ENCODE results near the gene NELFB.
A peak's percentile ranks its signal among the peaks of the same experiment; 100 is the strongest.

NELFB gene

DNA sequence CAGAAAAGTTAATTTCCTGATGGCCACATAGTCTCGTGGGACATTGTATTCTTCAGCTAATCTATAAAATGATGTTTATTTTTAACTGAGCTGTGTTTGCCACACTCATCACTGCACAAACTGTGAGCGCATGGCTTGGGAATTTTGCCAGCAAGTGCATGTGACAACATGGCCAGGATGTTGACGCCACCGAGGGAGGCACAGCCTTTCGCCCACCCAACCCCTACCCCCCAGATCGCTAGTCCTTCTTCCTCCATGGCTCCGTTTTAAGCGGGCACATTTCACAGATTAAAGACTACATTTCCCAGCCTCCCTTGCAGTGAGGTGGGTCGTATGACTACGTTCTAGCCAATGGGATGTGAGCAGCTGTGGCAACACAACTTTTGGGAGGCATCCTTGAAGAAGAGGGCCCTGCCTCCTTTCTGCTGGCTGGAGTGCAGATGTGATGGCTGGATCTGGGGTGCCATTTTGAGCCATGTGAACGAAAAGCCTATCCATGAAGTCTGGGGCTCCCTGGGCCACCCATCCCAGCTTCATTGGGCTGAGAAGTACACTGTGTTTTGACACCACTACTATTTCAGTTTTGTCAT lies 39.1 kb downstream of the NELFB start:
- H3K9me3 ChIP-seq (ENCODE audit: insufficient read depth, low read length), result no peaks in the 10 kb centered on the region
- TF ChIP-seq, protein P1, sequence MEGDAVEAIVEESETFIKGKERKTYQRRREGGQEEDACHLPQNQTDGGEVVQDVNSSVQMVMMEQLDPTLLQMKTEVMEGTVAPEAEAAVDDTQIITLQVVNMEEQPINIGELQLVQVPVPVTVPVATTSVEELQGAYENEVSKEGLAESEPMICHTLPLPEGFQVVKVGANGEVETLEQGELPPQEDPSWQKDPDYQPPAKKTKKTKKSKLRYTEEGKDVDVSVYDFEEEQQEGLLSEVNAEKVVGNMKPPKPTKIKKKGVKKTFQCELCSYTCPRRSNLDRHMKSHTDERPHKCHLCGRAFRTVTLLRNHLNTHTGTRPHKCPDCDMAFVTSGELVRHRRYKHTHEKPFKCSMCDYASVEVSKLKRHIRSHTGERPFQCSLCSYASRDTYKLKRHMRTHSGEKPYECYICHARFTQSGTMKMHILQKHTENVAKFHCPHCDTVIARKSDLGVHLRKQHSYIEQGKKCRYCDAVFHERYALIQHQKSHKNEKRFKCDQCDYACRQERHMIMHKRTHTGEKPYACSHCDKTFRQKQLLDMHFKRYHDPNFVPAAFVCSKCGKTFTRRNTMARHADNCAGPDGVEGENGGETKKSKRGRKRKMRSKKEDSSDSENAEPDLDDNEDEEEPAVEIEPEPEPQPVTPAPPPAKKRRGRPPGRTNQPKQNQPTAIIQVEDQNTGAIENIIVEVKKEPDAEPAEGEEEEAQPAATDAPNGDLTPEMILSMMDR (IDR thresholded peaks at IDR 0.05; ENCODE audit: low read depth, low read length), result no peak
- no peak for TF ChIP-seq EZH2phosphoT487 (IDR thresholded peaks at IDR 0.05; ENCODE audit: low read depth)
- H4K20me1 ChIP-seq (ENCODE audit: insufficient read depth, low read length), result no peaks in the 10 kb centered on the region
- H3K4me2 ChIP-seq (ENCODE audit: low read length), result no peak overlapping the region
- peaks cover 23% of the 10 kb centered on the region for H3K4me1 ChIP-seq (ENCODE audit: low read length)
- no peak overlapping the region for H3K9ac ChIP-seq (ENCODE audit: low read length)
- no peak overlapping the region for H3K4me3 ChIP-seq (ENCODE audit: low read length)
- H3K27me3 ChIP-seq (ENCODE audit: low read depth, low read length), result no peaks in the 10 kb centered on the region
- no peaks in the 10 kb centered on the region for H3K36me3 ChIP-seq (replicated peaks; ENCODE audit: low read depth, low read length)
- no peak overlapping the region for H3K27ac ChIP-seq (ENCODE audit: low read length)
- H2AFZ ChIP-seq (ENCODE audit: low read depth, low read length), result no peak overlapping the region
- no peaks in the 10 kb centered on the region for H3K79me2 ChIP-seq (ENCODE audit: low read length)

DNA sequence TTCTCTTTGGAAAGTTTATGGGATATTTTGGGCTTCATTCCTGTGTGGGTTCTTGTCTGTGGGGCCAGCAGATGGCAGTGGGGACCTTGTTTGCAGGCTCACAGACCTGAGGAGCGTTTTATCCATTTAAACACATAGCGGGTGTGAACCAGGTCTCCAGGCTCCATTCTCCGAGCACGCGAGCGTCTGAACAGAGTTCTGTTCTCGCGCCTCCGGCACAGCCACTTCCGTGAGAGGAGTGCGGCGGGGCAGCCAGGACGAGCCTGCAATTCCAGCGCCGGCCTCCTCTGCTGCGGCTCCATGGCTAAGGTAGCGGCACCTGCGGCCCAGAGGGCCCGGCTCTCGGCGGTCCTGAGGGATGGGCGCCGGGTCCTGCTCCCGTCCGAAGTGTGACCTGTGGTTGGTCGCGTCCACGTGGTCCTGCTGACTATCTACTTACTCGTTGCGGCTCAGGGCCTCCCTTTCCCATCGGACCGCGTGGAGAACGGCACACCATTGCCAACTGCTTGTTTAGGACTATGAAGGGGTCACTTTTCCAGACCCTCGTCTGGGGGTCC lies 39.6 kb downstream of the NELFB start:
- H3K27ac ChIP-seq (ENCODE audit: low read length), result no peak overlapping the region
- no peaks in the 10 kb centered on the region for H3K36me3 ChIP-seq (replicated peaks; ENCODE audit: low read depth, low read length)
- H3K4me3 ChIP-seq (ENCODE audit: low read length), result no peak overlapping the region
- no peak overlapping the region for H2AFZ ChIP-seq (ENCODE audit: low read depth, low read length)
- no peaks in the 10 kb centered on the region for H3K9me3 ChIP-seq (ENCODE audit: insufficient read depth, low read length)
- H3K4me2 ChIP-seq (ENCODE audit: low read length), result no peak overlapping the region
- no peaks in the 10 kb centered on the region for H3K27me3 ChIP-seq (ENCODE audit: low read depth, low read length)
- H3K79me2 ChIP-seq (ENCODE audit: low read length), result no peaks in the 10 kb centered on the region
- H3K9ac ChIP-seq (ENCODE audit: low read length), result no peak overlapping the region
- no peaks in the 10 kb centered on the region for H4K20me1 ChIP-seq (ENCODE audit: insufficient read depth, low read length)
- TF ChIP-seq, protein P1 (IDR thresholded peaks at IDR 0.05; ENCODE audit: low read depth, low read length), result peak; percentile 42
- TF ChIP-seq EZH2phosphoT487 (IDR thresholded peaks at IDR 0.05; ENCODE audit: low read depth), result no peak
- peaks cover 28% of the 10 kb centered on the region for H3K4me1 ChIP-seq (ENCODE audit: low read length)

DNA sequence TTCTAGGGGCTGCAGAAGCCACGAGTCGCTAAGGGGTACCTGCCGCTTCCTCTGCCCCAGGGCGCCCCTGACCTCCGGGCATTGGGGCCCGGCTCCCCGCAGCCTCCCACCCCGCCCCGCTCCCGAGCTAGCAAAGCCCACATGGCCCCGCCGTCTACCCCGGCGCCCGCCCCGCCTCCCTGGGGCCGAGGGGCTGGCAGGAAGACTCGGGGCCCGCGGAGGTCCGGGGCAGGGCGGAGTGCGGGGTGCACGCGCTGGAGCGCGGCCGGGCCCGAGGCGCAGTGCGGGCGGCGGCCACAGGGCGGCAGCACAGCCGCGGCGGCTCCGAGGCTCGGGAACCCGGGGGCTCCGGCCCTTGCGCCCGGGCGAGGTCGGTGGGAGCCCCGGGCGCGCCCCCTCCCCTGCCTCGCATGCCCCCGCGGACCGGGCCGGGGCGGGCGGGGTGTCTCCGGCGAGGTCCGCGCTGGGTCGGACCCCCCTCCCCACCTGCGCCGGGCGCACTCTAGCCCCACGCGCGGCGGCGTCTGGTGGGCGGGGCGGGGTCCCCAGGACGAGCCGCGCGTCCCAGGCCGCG lies 40.2 kb downstream of the NELFB start:
- Histone ChIP-seq H3K36me3 (replicated peaks; ENCODE audit: low read depth, low read length) (no peaks in the 10 kb centered on the region), H3K4me3 (ENCODE audit: low read length) (no peak overlapping the region), H4K20me1 (ENCODE audit: insufficient read depth, low read length) (no peaks in the 10 kb centered on the region), H3K79me2 (ENCODE audit: low read length) (no peaks in the 10 kb centered on the region), H3K9ac (ENCODE audit: low read length) (no peak overlapping the region), H3K27me3 (ENCODE audit: low read depth, low read length) (no peaks in the 10 kb centered on the region), H3K4me1 (ENCODE audit: low read length) (peaks cover 33% of the 10 kb centered on the region), H2AFZ (ENCODE audit: low read depth, low read length) (no peak overlapping the region), H3K27ac (ENCODE audit: low read length) (no peak overlapping the region), H3K4me2 (ENCODE audit: low read length) (no peak overlapping the region), H3K9me3 (ENCODE audit: insufficient read depth, low read length) (no peaks in the 10 kb centered on the region)
- TF ChIP-seq, protein P1 (IDR thresholded peaks at IDR 0.05; ENCODE audit: low read depth, low read length), result no peak
- TF ChIP-seq EZH2phosphoT487 (IDR thresholded peaks at IDR 0.05; ENCODE audit: low read depth), result no peak

DNA sequence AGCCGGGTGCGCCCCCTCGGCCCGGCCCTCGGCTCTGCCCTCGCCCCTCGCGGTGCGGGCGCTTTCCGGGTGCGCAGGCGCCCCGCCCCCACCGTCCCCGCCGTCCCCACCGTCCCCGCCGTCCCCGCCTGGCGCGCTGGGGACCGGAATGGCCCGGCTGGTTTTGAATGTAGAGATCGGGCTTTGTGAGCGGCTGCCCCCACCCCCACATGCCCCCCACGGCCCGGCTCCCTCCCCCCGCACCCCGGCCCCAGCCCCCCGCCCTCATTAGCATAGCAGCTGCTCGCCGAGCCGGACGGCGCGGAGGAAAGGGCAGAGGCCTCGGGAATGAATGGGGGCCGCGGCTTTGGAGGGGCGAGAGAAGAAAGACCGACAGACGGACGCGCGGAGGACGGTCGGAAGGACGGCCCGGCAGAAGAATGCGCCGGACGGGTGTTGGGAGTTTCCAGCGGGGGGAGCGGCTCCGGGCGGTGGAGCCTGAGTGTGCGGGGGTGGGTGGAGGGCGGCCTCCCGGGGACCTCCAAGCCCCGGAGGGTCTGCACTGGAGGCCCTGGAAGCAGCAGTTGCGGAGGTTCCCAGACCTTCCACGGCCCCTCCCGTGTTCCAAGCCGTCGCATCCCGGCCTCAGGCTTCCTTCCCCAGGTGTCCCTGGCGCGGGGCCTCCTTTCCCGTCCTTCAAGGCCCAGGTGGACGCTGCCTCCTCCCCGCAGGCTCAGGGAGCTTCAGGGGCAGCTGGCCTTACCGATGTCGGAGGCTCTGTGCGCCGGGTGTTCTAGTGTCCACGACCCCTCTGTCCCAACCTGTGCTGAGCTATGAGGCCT lies 40.9 kb downstream of the NELFB start:
- no peak overlapping the region for H3K9ac ChIP-seq (ENCODE audit: low read length)
- H3K27me3 ChIP-seq (ENCODE audit: low read depth, low read length), result no peaks in the 10 kb centered on the region
- H3K4me1 ChIP-seq (ENCODE audit: low read length), result peaks cover 33% of the 10 kb centered on the region
- no peaks in the 10 kb centered on the region for H3K79me2 ChIP-seq (ENCODE audit: low read length)
- TF ChIP-seq, protein P1 (IDR thresholded peaks at IDR 0.05; ENCODE audit: low read depth, low read length), result no peak
- H2AFZ ChIP-seq (ENCODE audit: low read depth, low read length), result no peak overlapping the region
- no peaks in the 10 kb centered on the region for H3K9me3 ChIP-seq (ENCODE audit: insufficient read depth, low read length)
- H3K27ac ChIP-seq (ENCODE audit: low read length), result no peak overlapping the region
- H3K36me3 ChIP-seq (replicated peaks; ENCODE audit: low read depth, low read length), result no peaks in the 10 kb centered on the region
- H3K4me3 ChIP-seq (ENCODE audit: low read length), result no peak overlapping the region
- no peak overlapping the region for H3K4me2 ChIP-seq (ENCODE audit: low read length)
- H4K20me1 ChIP-seq (ENCODE audit: insufficient read depth, low read length), result no peaks in the 10 kb centered on the region

Measured in OCI-LY3 (cell line).